Fibroblast of villous mesenchyme (primary cell): Measurements from ENCODE around the gene AMER3. TPM values are rescaled to one million over a fixed set of nuclear protein-coding genes. Genes with fewer than 3 reads are reported as not detected.
A peak's percentile ranks its signal among the peaks of the same experiment; 100 is the strongest.
"Not testable (repeated sequence)": the region's sequence is repeated elsewhere in the genome, so short reads cannot be mapped to it uniquely, and the experiment has no call there.

Experiments
- DNase-seq: peaks from one replicate; pipeline ENCODE4 v3.0.0-alpha.2; 2010; ENCODE audit warnings: low read depth
- H3K4me3 ChIP-seq: 2 replicates; pipeline ENCODE4 v1.5.1; 2011; ENCODE audit warnings: low read depth, mild to moderate bottlenecking, low read length
- CTCF ChIP-seq: IDR thresholded peaks from 2 replicates; pipeline ENCODE4 v1.5.1; 2012; ENCODE audit warnings: low read depth, mild to moderate bottlenecking, low read length; ENCODE audit not compliant: insufficient read depth
- total RNA-seq: library from RNA; depleted of rRNA; stranded (reverse); fragments of >200 nt; gene quantifications from 2 replicates; pipeline ENCODE4 v1.2.3, GENCODE V29; 2012

AMER3 gene
- total RNA-seq: not detected in 2 replicates

GRCh38 chr2:130755256-130756052 is at the start of gene AMER3:
Gene AMER3, plus strand, starts transcription at chr2:130755540. Its CDS starts 6,533 bp downstream, at chr2:130762073.
- DNase-seq: no peak
- no peak for TF ChIP-seq CTCF
- H3K4me3 ChIP-seq: no peak within 1 kb of the TSS

- DNase-seq: not testable (repeated sequence)
Observed at GRCh38 chr2:130714795-130715194, 40.5 kb upstream of the AMER3 start.

GRCh38 chr2:130720036-130720435 is 35.3 kb upstream of the AMER3 start:
- no peak overlapping the region for H3K4me3 ChIP-seq
- DNase-seq: no peak
- TF ChIP-seq CTCF: no peak

More at GRCh38 chr2:130714795-130715194, 40.5 kb upstream of the AMER3 start:
- not testable (repeated sequence) for H3K4me3 ChIP-seq

- TF ChIP-seq CTCF: no peak
- no peak for DNase-seq
- H3K4me3 ChIP-seq: no peak overlapping the region
Observed at GRCh38 chr2:130720528-130720927, 34.8 kb upstream of the AMER3 start.

- TF ChIP-seq CTCF: no peak
- no peak for DNase-seq
- H3K4me3 ChIP-seq: no peak overlapping the region
Observed at GRCh38 chr2:130724455-130724854, 30.9 kb upstream of the AMER3 start.

- TF ChIP-seq CTCF: no peak
- peak overlapping the region; percentile 64 for H3K4me3 ChIP-seq
- DNase-seq: no peak
Observed at GRCh38 chr2:130726614-130727180, 28.6 kb upstream of the AMER3 start.

- no peak for TF ChIP-seq CTCF
- H3K4me3 ChIP-seq: peak overlapping the region; percentile 64
- DNase-seq: peak; percentile 56
Observed at GRCh38 chr2:130727286-130727924, 27.9 kb upstream of the AMER3 start.
